ENCODE results near the gene NCOA6. TPM values are rescaled to one million over a fixed set of nuclear protein-coding genes. Genes with fewer than 3 reads are reported as not detected.

The NCOA6 gene
- total RNA-seq, 4 donors from 2014 or later = 34.8 to 81.8 (median 44.2) TPM

GRCh38 chr20:34703061-34703423 lies 122.4 kb downstream of the NCOA6 start:
- H3K9me3 ChIP-seq = no peaks in the 10 kb centered on the region
- no peaks in the 10 kb centered on the region for H3K27me3 ChIP-seq
- in situ Hi-C loops (cut with MboI; ENCODE audit: low pct_ligation_motif_present in 1 of 4, low pct_unique_long_range_greater_than_20kb in 1 of 4, low sequenced_read_pairs in 3 of 4) = loop anchor here in 3 of 4 donors (25.0 kb wide), 2 partner anchors 141 to 391 kb away; partner anchors contain the start of genes MAP1LC3A (in 2 of the 3) and AHCY (in 1 of the 3)
- TF ChIP-seq POLR2A (IDR thresholded peaks at IDR 0.05) = no peak
- TF ChIP-seq, protein P1, sequence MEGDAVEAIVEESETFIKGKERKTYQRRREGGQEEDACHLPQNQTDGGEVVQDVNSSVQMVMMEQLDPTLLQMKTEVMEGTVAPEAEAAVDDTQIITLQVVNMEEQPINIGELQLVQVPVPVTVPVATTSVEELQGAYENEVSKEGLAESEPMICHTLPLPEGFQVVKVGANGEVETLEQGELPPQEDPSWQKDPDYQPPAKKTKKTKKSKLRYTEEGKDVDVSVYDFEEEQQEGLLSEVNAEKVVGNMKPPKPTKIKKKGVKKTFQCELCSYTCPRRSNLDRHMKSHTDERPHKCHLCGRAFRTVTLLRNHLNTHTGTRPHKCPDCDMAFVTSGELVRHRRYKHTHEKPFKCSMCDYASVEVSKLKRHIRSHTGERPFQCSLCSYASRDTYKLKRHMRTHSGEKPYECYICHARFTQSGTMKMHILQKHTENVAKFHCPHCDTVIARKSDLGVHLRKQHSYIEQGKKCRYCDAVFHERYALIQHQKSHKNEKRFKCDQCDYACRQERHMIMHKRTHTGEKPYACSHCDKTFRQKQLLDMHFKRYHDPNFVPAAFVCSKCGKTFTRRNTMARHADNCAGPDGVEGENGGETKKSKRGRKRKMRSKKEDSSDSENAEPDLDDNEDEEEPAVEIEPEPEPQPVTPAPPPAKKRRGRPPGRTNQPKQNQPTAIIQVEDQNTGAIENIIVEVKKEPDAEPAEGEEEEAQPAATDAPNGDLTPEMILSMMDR (IDR thresholded peaks at IDR 0.05) = no peak
- TF ChIP-seq POLR2AphosphoS5 (IDR thresholded peaks at IDR 0.05) = no peak
- no peak for TF ChIP-seq EP300 (IDR thresholded peaks at IDR 0.05; ENCODE audit: low read depth)
- H3K27ac ChIP-seq = peak overlapping the region; percentile 98 to 100 (median 100)
- intact Hi-C loops (cut with DNase I; ENCODE audit: low total_unique reads) = no loop called here
- WGBS, 2 donors (ENCODE audit: low coverage in 1 of 2) = 27 to 70% methylated on average over 2 to 3 of the region's 3 CpGs
- no peak for DNase-seq
- no peaks in the 10 kb centered on the region for H3K36me3 ChIP-seq
- peak overlapping the region in 2 of 4 donors; percentile 69 to 97 for H3K4me3 ChIP-seq
- H3K4me1 ChIP-seq = peaks cover 16 to 39% (median 31%) of the 10 kb centered on the region in 4 donors

GRCh38 chr20:34701405-34702085 lies 123.9 kb downstream of the NCOA6 start:
- Histone ChIP-seq H3K36me3 (no peaks in the 10 kb centered on the region), H3K9me3 (no peaks in the 10 kb centered on the region), H3K4me3 (no peak overlapping the region), H3K27ac (no peak overlapping the region), H3K4me1 (peaks cover 15 to 30% (median 26%) of the 10 kb centered on the region in 4 donors), H3K27me3 (no peaks in the 10 kb centered on the region)
- in situ Hi-C loops (cut with MboI; ENCODE audit: low pct_ligation_motif_present in 1 of 4, low pct_unique_long_range_greater_than_20kb in 1 of 4, low sequenced_read_pairs in 3 of 4) = loop anchor here in 3 of 4 donors (25.0 kb wide), 2 partner anchors 139 to 389 kb away; partner anchors contain the start of genes MAP1LC3A (in 2 of the 3) and AHCY (in 1 of the 3)
- DNase-seq = no peak
- 78 to 100% methylated on average over 1 to 6 of the region's 6 CpGs for WGBS, 2 donors (ENCODE audit: low coverage in 1 of 2)
- intact Hi-C loops (cut with DNase I; ENCODE audit: low total_unique reads) = no loop called here
- TF ChIP-seq, protein P1 (IDR thresholded peaks at IDR 0.05) = no peak

DNA sequence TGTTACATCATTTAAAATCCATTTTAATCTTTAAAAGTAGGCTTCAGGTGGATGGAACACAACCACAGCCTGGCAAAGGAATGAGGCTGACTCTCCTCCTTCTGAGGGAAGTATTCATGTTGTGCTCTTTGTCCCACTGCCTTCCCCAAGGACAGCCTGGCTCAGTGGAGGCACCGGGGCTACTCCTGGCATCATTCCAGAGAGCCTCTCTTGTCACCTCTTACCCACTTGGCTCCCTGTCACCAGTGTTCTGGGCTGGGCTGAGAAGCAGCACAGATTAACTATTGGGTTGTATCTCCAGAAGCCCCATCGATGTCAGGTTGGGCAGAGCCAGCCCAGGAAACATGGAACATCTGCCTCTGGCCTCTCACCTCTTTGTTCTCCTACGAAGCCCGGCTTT lies 132.0 kb downstream of the NCOA6 start:
- WGBS, 2 donors (ENCODE audit: low coverage in 1 of 2) = 49% methylated on average over 4 of the region's 4 CpGs; no CpG with 5 or more reads in 1 of the 2 donors
- DNase-seq = no peak

GRCh38 chr20:34691838-34692237 lies 133.6 kb downstream of the NCOA6 start:
- Histone ChIP-seq H3K4me1 (peaks cover 0 to 2% (median 0%) of the 10 kb centered on the region in 4 donors), H3K36me3 (no peaks in the 10 kb centered on the region), H3K27me3 (no peaks in the 10 kb centered on the region), H3K9me3 (no peaks in the 10 kb centered on the region), H3K27ac (no peak overlapping the region), H3K4me3 (no peak overlapping the region)
- TF ChIP-seq EP300 (IDR thresholded peaks at IDR 0.05; ENCODE audit: low read depth) = no peak
- no peak for TF ChIP-seq POLR2AphosphoS5 (IDR thresholded peaks at IDR 0.05)
- TF ChIP-seq POLR2A (IDR thresholded peaks at IDR 0.05) = no peak
- TF ChIP-seq, protein P1 (IDR thresholded peaks at IDR 0.05) = no peak
- DNase-seq = no peak
- intact Hi-C loops (cut with DNase I; ENCODE audit: low total_unique reads) (no loop called here), in situ Hi-C loops (cut with MboI; ENCODE audit: low pct_ligation_motif_present in 1 of 4, low pct_unique_long_range_greater_than_20kb in 1 of 4, low sequenced_read_pairs in 3 of 4) (no loop called here)
- WGBS, 2 donors (ENCODE audit: low coverage in 1 of 2) = 80 to 100% methylated on average over 1 to 3 of the region's 3 CpGs

More for the DNA sequence above, 132.0 kb downstream of the NCOA6 start:
- H3K4me3 ChIP-seq = no peak overlapping the region
- H3K27ac ChIP-seq = no peak overlapping the region
- intact Hi-C loops (cut with DNase I; ENCODE audit: low total_unique reads) (no loop called here), in situ Hi-C loops (cut with MboI; ENCODE audit: low pct_ligation_motif_present in 1 of 4, low pct_unique_long_range_greater_than_20kb in 1 of 4, low sequenced_read_pairs in 3 of 4) (no loop called here)
- H3K9me3 ChIP-seq = no peaks in the 10 kb centered on the region
- TF ChIP-seq, protein P1 (IDR thresholded peaks at IDR 0.05) = no peak
- no peaks in the 10 kb centered on the region for H3K27me3 ChIP-seq
- H3K36me3 ChIP-seq = no peaks in the 10 kb centered on the region
- H3K4me1 ChIP-seq = peaks cover 0 to 2% (median 0%) of the 10 kb centered on the region in 4 donors

Data from transverse colon (tissue), 4 donors.